Stimulated activated CD4-positive, alpha-beta T cell treated with anti-CD3 and anti-CD28 coated beads, Interleukin-12 subunit alpha, Interleukin-12 subunit beta, amount 100 ng/mL, for 48 hours (primary cell): ENCODE measurements around the gene CALML6.

Experiments used
- DNase-seq, 3 donors: peaks; one replicate each; pipeline ENCODE4 v3.0.0-alpha.2; 2020; ENCODE audit warnings: low read depth in 2 of 3, low spot score in 1 of 3

CALML6 gene

GRCh38 chr1:1964811-1965210, 49.8 kb downstream of the CALML6 start:
- DNase-seq, result no peak

DNA sequence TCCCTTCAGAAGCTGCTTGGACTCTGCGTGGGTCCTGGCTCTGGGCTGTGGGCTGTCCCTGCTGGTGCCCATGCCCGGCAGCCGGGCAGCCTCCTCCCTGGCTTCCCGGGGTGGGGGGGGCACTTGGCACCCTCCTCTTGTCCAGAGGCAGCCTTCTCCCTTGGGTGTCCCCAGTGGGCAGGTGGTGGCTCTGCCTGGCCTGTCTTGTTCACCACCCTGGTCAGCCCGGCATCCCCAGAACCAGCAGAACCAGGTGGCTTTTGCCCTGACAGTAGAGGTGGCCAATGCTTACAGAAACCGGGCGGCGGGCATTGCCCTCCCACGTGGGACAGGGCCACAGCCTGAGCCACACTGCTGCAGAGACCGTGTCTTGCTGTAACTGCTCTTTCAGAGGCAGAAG, 50.5 kb downstream of the CALML6 start:
- no peak for DNase-seq

GRCh38 chr1:1966071-1966740, 51.1 kb downstream of the CALML6 start:
- DNase-seq, result no peak
